Measurements from ENCODE around the gene FGFR3.

DNA sequence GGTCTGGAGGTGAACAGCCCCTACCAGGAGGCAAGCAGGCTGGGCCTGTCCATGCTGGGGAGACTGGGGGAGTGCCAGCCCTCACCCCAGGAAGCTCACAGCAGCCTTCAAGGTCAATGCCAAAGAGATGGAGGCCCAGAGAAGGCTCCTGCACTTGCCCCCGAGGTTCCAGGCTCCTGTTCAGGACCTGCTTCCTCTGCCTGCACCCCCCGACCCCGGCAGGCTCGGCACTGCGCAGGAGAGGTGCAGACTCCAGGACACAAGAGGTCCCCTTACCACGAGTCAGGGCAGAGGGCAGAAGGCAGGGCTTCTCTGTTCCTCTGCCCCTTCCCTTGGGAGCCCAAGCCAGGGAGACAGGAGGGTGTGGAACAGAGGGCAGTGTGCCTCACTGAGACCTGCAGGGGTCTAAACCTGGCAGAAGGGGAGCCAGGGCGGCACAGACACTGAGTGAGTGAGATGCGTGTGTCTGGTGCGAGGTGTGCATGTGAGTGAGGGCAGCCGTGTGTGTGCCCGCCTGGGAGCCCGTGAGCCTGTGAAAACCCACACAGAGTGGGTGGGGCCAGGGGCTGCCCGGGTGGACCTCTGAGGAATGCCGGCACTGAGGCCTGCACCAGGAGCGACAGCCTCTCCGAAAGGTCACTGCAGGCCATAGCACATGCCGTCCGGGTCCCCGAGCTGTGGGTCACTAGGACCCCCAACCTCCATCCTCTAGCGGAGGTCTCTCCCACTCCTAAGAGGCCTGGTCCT, 30.7 kb upstream of the FGFR3 start:
- TF ChIP-seq, protein P1, sequence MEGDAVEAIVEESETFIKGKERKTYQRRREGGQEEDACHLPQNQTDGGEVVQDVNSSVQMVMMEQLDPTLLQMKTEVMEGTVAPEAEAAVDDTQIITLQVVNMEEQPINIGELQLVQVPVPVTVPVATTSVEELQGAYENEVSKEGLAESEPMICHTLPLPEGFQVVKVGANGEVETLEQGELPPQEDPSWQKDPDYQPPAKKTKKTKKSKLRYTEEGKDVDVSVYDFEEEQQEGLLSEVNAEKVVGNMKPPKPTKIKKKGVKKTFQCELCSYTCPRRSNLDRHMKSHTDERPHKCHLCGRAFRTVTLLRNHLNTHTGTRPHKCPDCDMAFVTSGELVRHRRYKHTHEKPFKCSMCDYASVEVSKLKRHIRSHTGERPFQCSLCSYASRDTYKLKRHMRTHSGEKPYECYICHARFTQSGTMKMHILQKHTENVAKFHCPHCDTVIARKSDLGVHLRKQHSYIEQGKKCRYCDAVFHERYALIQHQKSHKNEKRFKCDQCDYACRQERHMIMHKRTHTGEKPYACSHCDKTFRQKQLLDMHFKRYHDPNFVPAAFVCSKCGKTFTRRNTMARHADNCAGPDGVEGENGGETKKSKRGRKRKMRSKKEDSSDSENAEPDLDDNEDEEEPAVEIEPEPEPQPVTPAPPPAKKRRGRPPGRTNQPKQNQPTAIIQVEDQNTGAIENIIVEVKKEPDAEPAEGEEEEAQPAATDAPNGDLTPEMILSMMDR (IDR thresholded peaks at IDR 0.05), result no peak
- TF ChIP-seq POLR2AphosphoS5 (IDR thresholded peaks at IDR 0.05) (no peak), EP300 (IDR thresholded peaks at IDR 0.05) (no peak), POLR2A (IDR thresholded peaks at IDR 0.05) (no peak)
